Liver (tissue), 3 donors: Measurements from ENCODE around the gene SLC25A14.
A peak's percentile ranks its signal among the peaks of the same experiment; 100 is the strongest.

Source experiments
- SP1 ChIP-seq: IDR thresholded peaks from 2 replicates; pipeline ENCODE4 v1.6.1; 2018; ENCODE audit warnings: antibody characterized with exemption, mild to moderate bottlenecking
- TF ChIP-seq, protein P1 (sequence below): IDR thresholded peaks from 2 replicates; pipeline ENCODE4 v1.6.1; 2016; ENCODE audit warnings: antibody characterized with exemption, mild to moderate bottlenecking
- TF ChIP-seq, protein P2 (sequence below): fragments of 150-350 bp; IDR thresholded peaks from 2 replicates; pipeline ENCODE4 v1.5.1; 2017; ENCODE audit warnings: improper control_type of control experiment, low read depth, low read length; ENCODE audit not compliant: missing input control
- donor health status: healthy.
- donor health status: healthy.

- TF ChIP-seq, protein P1, sequence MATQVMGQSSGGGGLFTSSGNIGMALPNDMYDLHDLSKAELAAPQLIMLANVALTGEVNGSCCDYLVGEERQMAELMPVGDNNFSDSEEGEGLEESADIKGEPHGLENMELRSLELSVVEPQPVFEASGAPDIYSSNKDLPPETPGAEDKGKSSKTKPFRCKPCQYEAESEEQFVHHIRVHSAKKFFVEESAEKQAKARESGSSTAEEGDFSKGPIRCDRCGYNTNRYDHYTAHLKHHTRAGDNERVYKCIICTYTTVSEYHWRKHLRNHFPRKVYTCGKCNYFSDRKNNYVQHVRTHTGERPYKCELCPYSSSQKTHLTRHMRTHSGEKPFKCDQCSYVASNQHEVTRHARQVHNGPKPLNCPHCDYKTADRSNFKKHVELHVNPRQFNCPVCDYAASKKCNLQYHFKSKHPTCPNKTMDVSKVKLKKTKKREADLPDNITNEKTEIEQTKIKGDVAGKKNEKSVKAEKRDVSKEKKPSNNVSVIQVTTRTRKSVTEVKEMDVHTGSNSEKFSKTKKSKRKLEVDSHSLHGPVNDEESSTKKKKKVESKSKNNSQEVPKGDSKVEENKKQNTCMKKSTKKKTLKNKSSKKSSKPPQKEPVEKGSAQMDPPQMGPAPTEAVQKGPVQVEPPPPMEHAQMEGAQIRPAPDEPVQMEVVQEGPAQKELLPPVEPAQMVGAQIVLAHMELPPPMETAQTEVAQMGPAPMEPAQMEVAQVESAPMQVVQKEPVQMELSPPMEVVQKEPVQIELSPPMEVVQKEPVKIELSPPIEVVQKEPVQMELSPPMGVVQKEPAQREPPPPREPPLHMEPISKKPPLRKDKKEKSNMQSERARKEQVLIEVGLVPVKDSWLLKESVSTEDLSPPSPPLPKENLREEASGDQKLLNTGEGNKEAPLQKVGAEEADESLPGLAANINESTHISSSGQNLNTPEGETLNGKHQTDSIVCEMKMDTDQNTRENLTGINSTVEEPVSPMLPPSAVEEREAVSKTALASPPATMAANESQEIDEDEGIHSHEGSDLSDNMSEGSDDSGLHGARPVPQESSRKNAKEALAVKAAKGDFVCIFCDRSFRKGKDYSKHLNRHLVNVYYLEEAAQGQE = no peak
- TF ChIP-seq, protein P2, sequence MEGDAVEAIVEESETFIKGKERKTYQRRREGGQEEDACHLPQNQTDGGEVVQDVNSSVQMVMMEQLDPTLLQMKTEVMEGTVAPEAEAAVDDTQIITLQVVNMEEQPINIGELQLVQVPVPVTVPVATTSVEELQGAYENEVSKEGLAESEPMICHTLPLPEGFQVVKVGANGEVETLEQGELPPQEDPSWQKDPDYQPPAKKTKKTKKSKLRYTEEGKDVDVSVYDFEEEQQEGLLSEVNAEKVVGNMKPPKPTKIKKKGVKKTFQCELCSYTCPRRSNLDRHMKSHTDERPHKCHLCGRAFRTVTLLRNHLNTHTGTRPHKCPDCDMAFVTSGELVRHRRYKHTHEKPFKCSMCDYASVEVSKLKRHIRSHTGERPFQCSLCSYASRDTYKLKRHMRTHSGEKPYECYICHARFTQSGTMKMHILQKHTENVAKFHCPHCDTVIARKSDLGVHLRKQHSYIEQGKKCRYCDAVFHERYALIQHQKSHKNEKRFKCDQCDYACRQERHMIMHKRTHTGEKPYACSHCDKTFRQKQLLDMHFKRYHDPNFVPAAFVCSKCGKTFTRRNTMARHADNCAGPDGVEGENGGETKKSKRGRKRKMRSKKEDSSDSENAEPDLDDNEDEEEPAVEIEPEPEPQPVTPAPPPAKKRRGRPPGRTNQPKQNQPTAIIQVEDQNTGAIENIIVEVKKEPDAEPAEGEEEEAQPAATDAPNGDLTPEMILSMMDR = peak; percentile 41
- TF ChIP-seq SP1 = no peak
Measured at GRCh38 chrX:130330706-130331105, 9.0 kb upstream of the SLC25A14 start.
